T-helper 2 cell treated with Interferon-gamma antibody and Interleukin-4, amounts not matched to agents 5 μg/mL and 100 μg/mL, for 36 hours (primary cell): Measurements from ENCODE around the gene ARAP2.

Source experiments
- DNase-seq: peaks from one replicate; pipeline ENCODE4 v3.0.0; 2021; ENCODE audit warnings: low spot score
- H3K27ac Mint-ChIP-seq: one replicate; pipeline ENCODE4 v1.8.0; 2021; ENCODE audit warnings: mild to moderate bottlenecking, mixed read lengths
- H3K27me3 Mint-ChIP-seq: one replicate; pipeline ENCODE4 v1.8.0; 2021; ENCODE audit warnings: low read depth, mixed read lengths
- H3K36me3 Mint-ChIP-seq: one replicate; pipeline ENCODE4 v1.8.0; 2021; ENCODE audit warnings: low read depth, mixed read lengths
- H3K4me1 Mint-ChIP-seq: one replicate; pipeline ENCODE4 v1.8.0; 2021; ENCODE audit warnings: low read depth, mixed read lengths
- H3K4me3 Mint-ChIP-seq: one replicate; pipeline ENCODE4 v1.8.0; 2022; ENCODE audit warnings: mild to moderate bottlenecking, moderate library complexity, mixed read lengths
- H3K9me3 Mint-ChIP-seq: one replicate; pipeline ENCODE4 v1.8.0; 2021; ENCODE audit warnings: mixed read lengths

ARAP2 gene

GRCh38 chr4:36274158-36274557, 29.8 kb upstream of the ARAP2 start:
- Mint-ChIP-seq H3K36me3 (no peaks in the 10 kb centered on the region), H3K9me3 (no peaks in the 10 kb centered on the region), H3K4me3 (no peak overlapping the region), H3K4me1 (peaks cover 26% of the 10 kb centered on the region), H3K27ac (no peak overlapping the region), H3K27me3 (no peaks in the 10 kb centered on the region)
- no peak for DNase-seq

DNA sequence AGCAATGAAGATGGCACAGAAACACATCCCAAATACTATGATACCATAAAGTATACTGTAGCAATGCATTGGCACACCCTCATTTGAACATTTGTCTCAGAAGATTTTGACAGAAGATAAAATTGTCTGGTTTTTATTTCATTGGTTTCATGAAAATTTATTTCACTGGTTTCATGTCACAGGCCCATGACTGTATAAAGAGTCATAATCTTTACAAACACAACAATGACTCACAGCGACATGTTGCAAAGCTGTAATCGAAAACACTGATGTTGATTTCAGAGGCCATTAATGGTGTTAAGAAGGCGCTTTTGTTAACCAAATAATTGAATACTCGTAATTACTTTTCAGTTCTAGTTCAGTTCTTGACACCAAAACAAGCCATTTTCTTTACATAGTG, 29.0 kb upstream of the ARAP2 start:
- no peaks in the 10 kb centered on the region for H3K27me3 Mint-ChIP-seq
- no peaks in the 10 kb centered on the region for H3K36me3 Mint-ChIP-seq
- H3K9me3 Mint-ChIP-seq: no peaks in the 10 kb centered on the region
- DNase-seq: no peak
- H3K4me1 Mint-ChIP-seq: peaks cover 26% of the 10 kb centered on the region
- no peak overlapping the region for H3K4me3 Mint-ChIP-seq
- H3K27ac Mint-ChIP-seq: no peak overlapping the region

GRCh38 chr4:36269533-36270173, 25.3 kb upstream of the ARAP2 start:
- DNase-seq: no peak
- H3K9me3 Mint-ChIP-seq: no peaks in the 10 kb centered on the region
- H3K27ac Mint-ChIP-seq: peak overlapping the region; percentile 36
- no peaks in the 10 kb centered on the region for H3K27me3 Mint-ChIP-seq
- peaks cover 31% of the 10 kb centered on the region for H3K4me1 Mint-ChIP-seq
- peak overlapping the region; percentile 4 for H3K4me3 Mint-ChIP-seq
- H3K36me3 Mint-ChIP-seq: no peaks in the 10 kb centered on the region

GRCh38 chr4:36269101-36269500, 24.8 kb upstream of the ARAP2 start:
- Mint-ChIP-seq H3K36me3 (no peaks in the 10 kb centered on the region), H3K9me3 (no peaks in the 10 kb centered on the region), H3K4me1 (peaks cover 36% of the 10 kb centered on the region), H3K4me3 (peak overlapping the region; percentile 4), H3K27ac (peak overlapping the region; percentile 36), H3K27me3 (no peaks in the 10 kb centered on the region)
- DNase-seq: peak; percentile 49

GRCh38 chr4:36267486-36268268, 23.4 kb upstream of the ARAP2 start:
- Mint-ChIP-seq H3K9me3 (no peaks in the 10 kb centered on the region), H3K4me3 (no peak overlapping the region), H3K27me3 (no peaks in the 10 kb centered on the region), H3K36me3 (no peaks in the 10 kb centered on the region), H3K4me1 (peaks cover 35% of the 10 kb centered on the region), H3K27ac (peak overlapping the region; percentile 10)
- no peak for DNase-seq

GRCh38 chr4:36264207-36264826, 20.0 kb upstream of the ARAP2 start:
- H3K27me3 Mint-ChIP-seq: no peaks in the 10 kb centered on the region
- H3K4me3 Mint-ChIP-seq: no peak overlapping the region
- H3K9me3 Mint-ChIP-seq: no peaks in the 10 kb centered on the region
- H3K27ac Mint-ChIP-seq: no peak overlapping the region
- peaks cover 31% of the 10 kb centered on the region for H3K4me1 Mint-ChIP-seq
- DNase-seq: no peak
- H3K36me3 Mint-ChIP-seq: peaks cover 3% of the 10 kb centered on the region

- Mint-ChIP-seq H3K4me3 (no peak overlapping the region), H3K9me3 (no peaks in the 10 kb centered on the region), H3K27me3 (no peaks in the 10 kb centered on the region), H3K27ac (no peak overlapping the region), H3K36me3 (peaks cover 7% of the 10 kb centered on the region), H3K4me1 (peaks cover 18% of the 10 kb centered on the region)
- no peak for DNase-seq
These were observed 16.4 kb upstream of the ARAP2 start for GRCh38 chr4:36260731-36261130.

DNA sequence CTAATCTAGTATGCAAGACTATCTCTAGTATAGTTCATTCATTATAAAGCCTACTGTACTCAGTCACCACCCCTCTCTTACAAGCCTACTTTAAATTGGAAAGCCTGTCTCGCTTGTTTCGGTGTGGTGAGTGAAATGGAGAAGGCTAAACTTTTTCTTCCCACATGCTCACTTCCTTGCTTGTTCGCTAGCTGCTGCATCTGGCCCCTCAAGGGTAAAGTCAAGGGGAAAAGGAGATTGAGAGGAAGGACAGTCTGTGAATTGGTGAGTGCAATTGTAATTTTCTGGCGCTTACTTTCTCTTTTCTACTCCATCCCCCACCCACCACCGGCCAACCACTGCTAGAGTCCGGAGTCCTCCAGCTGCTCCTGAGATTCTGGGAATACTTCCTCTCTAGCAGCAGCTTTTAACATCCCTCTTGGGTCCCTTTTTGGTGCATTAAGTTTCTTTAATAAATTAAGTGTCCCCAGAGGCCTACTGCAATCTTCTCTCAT, 12.1 kb upstream of the ARAP2 start:
- DNase-seq: no peak
- Mint-ChIP-seq H3K9me3 (no peaks in the 10 kb centered on the region), H3K4me1 (peaks cover 34% of the 10 kb centered on the region), H3K27me3 (no peaks in the 10 kb centered on the region), H3K27ac (peak overlapping the region; percentile 94), H3K4me3 (peak overlapping the region; percentile 76), H3K36me3 (peaks cover 8% of the 10 kb centered on the region)

- Mint-ChIP-seq H3K9me3 (no peaks in the 10 kb centered on the region), H3K4me1 (peaks cover 36% of the 10 kb centered on the region), H3K36me3 (peaks cover 5% of the 10 kb centered on the region), H3K4me3 (peak overlapping the region; percentile 72), H3K27me3 (no peaks in the 10 kb centered on the region), H3K27ac (peak overlapping the region; percentile 94)
- peak; percentile 44 for DNase-seq
These were observed 11.3 kb upstream of the ARAP2 start for GRCh38 chr4:36255577-36255976.

DNA sequence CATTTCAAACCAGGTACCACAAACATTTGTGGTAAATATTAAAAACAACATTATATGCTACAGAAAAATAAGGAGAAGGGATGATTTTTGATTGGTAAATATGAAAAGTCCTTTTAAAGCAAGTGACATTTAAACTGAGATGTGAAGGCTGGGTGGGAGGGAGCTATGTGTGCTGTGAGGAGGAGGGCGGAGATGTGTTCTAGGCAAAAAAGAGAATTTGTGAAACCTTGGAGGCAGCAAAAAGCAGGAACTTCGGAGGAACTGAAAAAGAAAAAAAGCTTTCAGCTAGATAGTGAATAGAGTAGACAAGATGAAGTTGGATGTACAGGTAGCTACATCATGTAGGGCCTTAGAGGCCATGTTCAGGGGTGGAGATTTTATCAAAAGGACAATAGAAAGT, 10.1 kb upstream of the ARAP2 start:
- H3K4me1 Mint-ChIP-seq: peaks cover 39% of the 10 kb centered on the region
- no peaks in the 10 kb centered on the region for H3K9me3 Mint-ChIP-seq
- peaks cover 5% of the 10 kb centered on the region for H3K36me3 Mint-ChIP-seq
- no peak for DNase-seq
- H3K4me3 Mint-ChIP-seq: no peak overlapping the region
- H3K27me3 Mint-ChIP-seq: peaks cover under 1% of the 10 kb centered on the region
- peak overlapping the region; percentile 52 for H3K27ac Mint-ChIP-seq

GRCh38 chr4:36251983-36252382, 7.7 kb upstream of the ARAP2 start:
- no peak overlapping the region for H3K4me3 Mint-ChIP-seq
- H3K36me3 Mint-ChIP-seq: peaks cover 5% of the 10 kb centered on the region
- no peak overlapping the region for H3K27ac Mint-ChIP-seq
- peaks cover 41% of the 10 kb centered on the region for H3K4me1 Mint-ChIP-seq
- peaks cover 14% of the 10 kb centered on the region for H3K27me3 Mint-ChIP-seq
- no peaks in the 10 kb centered on the region for H3K9me3 Mint-ChIP-seq
- no peak for DNase-seq

DNA sequence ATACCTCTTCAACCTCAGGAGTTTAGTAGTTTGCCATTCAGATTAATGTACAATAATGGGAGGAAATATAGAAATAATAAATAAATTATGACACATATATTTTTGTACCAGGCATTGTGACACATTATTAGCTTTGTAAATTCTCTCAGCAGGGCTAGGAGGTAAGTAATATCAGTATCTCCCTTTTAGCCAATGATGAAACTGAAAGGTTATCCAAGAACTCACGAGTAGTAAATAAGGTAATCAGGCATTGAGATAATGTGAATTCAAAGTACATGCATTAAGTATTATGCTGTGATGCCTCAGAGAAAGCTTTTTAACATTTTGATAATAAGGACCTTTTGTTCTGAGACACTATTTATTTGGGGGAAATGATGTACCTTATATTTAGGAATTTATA, 5.3 kb upstream of the ARAP2 start:
- Mint-ChIP-seq H3K4me1 (peaks cover 31% of the 10 kb centered on the region), H3K27me3 (peaks cover 14% of the 10 kb centered on the region), H3K4me3 (no peak overlapping the region), H3K27ac (no peak overlapping the region), H3K9me3 (no peaks in the 10 kb centered on the region), H3K36me3 (no peaks in the 10 kb centered on the region)
- no peak for DNase-seq

GRCh38 chr4:36243355-36244256, 708 bp downstream of the ARAP2 start:
- H3K4me3 Mint-ChIP-seq: peak overlapping the region; percentile 94
- H3K36me3 Mint-ChIP-seq: peaks cover 26% of the 10 kb centered on the region
- peaks cover 38% of the 10 kb centered on the region for H3K4me1 Mint-ChIP-seq
- peaks cover 4% of the 10 kb centered on the region for H3K9me3 Mint-ChIP-seq
- H3K27me3 Mint-ChIP-seq: peaks cover 7% of the 10 kb centered on the region
- H3K27ac Mint-ChIP-seq: peak overlapping the region; percentile 89
- DNase-seq: peak; percentile 62
